ENCODE data around the gene NATD1. TPM values are rescaled to one million over a fixed set of nuclear protein-coding genes. Genes with fewer than 3 reads are reported as not detected.

NATD1 gene
- polyA plus RNA-seq, 1 donor from 2014 or later, result 0.45 TPM

DNA sequence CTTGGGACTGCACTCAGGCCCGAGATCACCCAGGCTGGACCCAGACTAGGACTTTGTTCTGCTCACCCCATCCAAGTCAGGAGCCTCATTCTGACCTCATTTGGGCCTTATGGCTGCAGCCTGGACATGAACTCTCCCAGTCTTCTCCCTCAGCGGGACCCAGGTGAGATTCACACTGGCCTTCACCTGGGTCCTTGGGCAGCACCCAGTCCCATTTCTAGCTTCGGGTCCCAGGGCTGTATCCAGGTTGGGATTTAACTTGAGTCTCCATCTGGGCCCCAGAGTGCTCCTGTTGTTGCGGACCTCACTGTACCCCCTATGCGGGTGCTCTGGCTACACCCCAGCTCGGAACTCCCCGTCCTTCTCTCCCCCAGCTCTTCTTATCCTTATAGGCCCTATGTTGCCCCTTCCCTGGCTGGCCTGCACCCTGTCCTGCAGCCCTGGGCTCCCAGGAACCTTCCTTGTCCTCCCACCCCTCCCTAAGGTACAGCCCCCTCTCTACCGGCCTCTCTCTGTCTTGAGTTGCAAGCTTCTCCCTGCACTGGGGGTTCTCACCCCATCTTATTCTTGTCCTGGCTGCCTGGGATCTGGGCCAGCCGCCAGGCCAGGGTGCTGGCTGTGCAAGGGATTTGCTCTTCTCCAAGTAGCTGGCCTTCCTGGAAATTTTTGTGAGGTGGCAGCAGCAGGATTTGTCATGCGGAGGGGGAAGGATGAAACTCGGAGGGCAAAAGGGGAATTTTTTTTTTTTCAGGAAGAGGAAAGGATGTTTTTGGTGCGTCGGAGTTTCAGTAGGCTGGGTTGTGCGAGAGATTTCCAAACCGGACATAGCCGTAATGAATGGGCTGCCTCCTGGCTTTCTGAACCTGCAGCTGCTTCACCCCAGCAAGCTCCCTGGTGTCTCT lies 32.2 kb upstream of the NATD1 start:
- no peaks in the 10 kb centered on the region for H3K27me3 Mint-ChIP-seq
- H3K27ac Mint-ChIP-seq, result peak overlapping the region; percentile 98 to 99 (median 99)
- H3K4me3 Mint-ChIP-seq, result peak overlapping the region; percentile 92 to 97 (median 94)
- H3K9me3 Mint-ChIP-seq, result no peaks in the 10 kb centered on the region
- no peaks in the 10 kb centered on the region for H3K36me3 Mint-ChIP-seq
- peaks cover 37 to 51% (median 47%) of the 10 kb centered on the region in 3 donors for H3K4me1 Mint-ChIP-seq

DNA sequence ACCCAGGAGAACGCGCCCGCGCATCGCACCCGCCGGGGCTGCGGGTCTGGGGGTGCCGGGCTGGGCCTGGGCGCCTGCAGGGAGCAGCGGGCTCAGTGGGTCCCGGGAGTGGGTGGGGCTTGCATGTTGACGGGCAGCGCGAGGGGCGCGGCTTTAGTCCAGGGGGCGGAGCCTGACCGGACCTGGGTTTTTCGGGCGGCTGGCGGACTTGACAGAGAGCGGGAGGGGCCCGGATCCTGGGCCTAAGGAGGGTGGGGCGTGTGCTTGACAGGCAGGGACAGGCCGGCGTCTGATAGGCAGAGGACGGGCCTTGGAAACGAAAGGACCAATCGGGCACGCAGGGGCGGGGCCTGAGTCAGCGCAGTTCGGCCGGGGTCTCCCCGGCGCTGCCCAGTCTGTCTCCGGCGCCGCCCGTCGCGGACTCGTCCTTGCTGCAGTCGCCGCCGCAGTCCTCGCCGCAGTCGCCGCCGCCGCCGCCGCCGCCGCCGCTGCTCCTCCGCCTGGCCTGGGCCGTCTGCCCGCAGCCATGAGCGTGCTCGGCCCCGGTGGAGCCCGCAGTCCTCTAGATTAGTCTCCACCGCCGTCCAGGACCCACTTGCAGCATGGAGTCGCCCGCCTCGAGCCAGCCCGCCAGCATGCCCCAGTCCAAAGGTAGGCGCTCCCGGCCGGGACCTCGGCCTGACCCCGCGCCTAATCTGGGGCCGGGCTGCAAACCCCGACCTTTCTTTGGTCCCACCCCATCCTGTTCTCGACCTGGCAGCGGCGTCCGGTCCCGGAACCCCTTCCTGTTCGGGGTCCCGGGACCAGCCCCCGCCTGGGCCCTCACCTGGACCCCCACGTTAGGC lies 31.3 kb upstream of the NATD1 start, which contains the start of gene MAP2K3:
MAP2K3 (plus strand) TSS at position 393 of the 845 bp plus-strand sequence; CDS start at position 603, 210 bp downstream.
- no peaks in the 10 kb centered on the region for H3K9me3 Mint-ChIP-seq
- no peaks in the 10 kb centered on the region for H3K36me3 Mint-ChIP-seq
- no peaks in the 10 kb centered on the region for H3K27me3 Mint-ChIP-seq
- H3K4me3 Mint-ChIP-seq, result peak within 1 kb of the TSS; percentile 92 to 97 (median 94)
- peaks cover 37 to 54% (median 53%) of the 10 kb centered on the region in 3 donors for H3K4me1 Mint-ChIP-seq
- peak within 1 kb of the TSS; percentile 98 to 99 (median 99) for H3K27ac Mint-ChIP-seq

DNA sequence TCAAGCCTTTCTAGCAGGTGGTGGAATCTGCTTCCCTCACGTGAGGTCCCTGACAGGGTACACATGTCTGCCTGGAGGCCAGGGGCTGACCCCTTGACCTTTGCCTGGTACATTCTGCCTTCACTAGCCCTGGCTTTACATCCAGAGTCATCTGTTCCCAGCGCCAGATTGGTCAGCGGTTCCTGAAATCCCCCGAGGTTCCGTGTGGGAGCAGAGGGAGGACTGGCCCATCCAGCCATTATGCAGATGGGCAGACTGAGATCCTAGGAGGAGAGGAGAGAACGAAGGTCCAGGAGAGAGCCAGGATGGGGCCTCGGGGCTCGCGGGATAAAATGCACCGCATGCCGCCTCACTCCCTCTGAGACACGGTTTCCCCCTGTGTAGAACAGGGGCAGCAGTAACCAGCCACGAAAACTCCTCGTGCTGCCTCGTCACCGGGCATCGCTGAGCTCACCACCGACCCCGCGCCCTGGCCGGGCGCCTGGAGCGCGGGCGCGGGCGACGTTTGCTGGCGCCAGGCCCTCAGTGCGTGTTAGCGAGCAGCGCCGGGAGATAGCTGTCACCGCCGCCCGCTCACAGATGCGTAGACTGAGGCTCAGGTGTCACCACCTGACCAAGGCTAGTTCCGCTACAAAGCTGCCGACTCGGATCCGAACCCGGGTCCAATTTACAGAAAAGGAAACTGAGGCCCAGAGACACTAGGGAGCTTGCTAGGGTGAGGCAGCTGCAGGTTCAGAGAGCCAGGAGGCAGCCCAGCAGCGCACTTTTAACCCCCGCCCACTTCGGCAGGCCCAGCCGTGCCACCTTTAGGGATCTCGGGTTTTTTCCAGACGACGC lies 30.5 kb upstream of the NATD1 start:
- Mint-ChIP-seq H3K9me3 (no peaks in the 10 kb centered on the region), H3K4me1 (peaks cover 35 to 56% (median 51%) of the 10 kb centered on the region in 3 donors), H3K4me3 (peak overlapping the region; percentile 92 to 97 (median 94)), H3K36me3 (no peaks in the 10 kb centered on the region), H3K27me3 (no peaks in the 10 kb centered on the region), H3K27ac (peak overlapping the region in 2 of 3 donors; percentile 98 to 99)

- Mint-ChIP-seq H3K27me3 (no peaks in the 10 kb centered on the region), H3K27ac (peak overlapping the region in 2 of 3 donors; percentile 8 to 33), H3K36me3 (no peaks in the 10 kb centered on the region), H3K4me3 (peak overlapping the region; percentile 81 to 94 (median 90)), H3K4me1 (peaks cover 29 to 54% (median 50%) of the 10 kb centered on the region in 3 donors), H3K9me3 (no peaks in the 10 kb centered on the region)
Observed at GRCh38 chr17:21282850-21283249, 29.6 kb upstream of the NATD1 start.

DNA sequence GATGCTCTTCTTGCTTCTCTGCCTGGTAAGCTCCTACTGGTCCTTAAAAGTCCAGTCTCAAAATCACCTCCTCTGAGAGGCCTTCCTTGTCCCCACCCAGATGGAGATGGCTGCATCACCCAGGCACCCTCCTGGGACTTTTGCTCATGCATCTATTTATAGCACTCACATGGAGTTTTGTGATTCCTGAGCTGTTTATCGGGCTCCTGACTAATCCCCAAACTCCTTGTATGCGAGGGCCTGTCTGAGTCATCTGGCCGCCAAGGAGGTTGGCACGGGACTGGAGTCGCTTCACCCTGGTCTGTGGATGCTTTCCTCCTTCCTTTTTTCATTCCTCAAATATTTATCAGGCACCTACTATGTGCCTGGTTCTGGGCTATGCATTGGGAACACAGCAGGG lies 29.0 kb upstream of the NATD1 start:
- Mint-ChIP-seq H3K4me1 (peaks cover 23 to 50% (median 45%) of the 10 kb centered on the region in 3 donors), H3K27ac (peak overlapping the region in 1 of 3 donors; percentile 8), H3K36me3 (no peaks in the 10 kb centered on the region), H3K27me3 (no peaks in the 10 kb centered on the region), H3K4me3 (peak overlapping the region in 2 of 4 donors; percentile 89 to 94), H3K9me3 (no peaks in the 10 kb centered on the region)

- Mint-ChIP-seq H3K27ac (peak overlapping the region in 2 of 3 donors; percentile 3 to 95), H3K27me3 (no peaks in the 10 kb centered on the region), H3K9me3 (no peaks in the 10 kb centered on the region), H3K4me3 (peak overlapping the region; percentile 23 to 73 (median 40)), H3K4me1 (peaks cover 18 to 45% (median 36%) of the 10 kb centered on the region in 3 donors), H3K36me3 (no peaks in the 10 kb centered on the region)
Observed at GRCh38 chr17:21280081-21280518, 26.9 kb upstream of the NATD1 start.

- no peaks in the 10 kb centered on the region for H3K36me3 Mint-ChIP-seq
- peak overlapping the region; percentile 27 to 73 (median 54) for H3K4me3 Mint-ChIP-seq
Observed at GRCh38 chr17:21279582-21279981, 26.4 kb upstream of the NATD1 start.

GRCh38 chr17:21279198-21279535 lies 26.0 kb upstream of the NATD1 start:
- Mint-ChIP-seq H3K27ac (no peak overlapping the region), H3K9me3 (no peaks in the 10 kb centered on the region), H3K27me3 (no peaks in the 10 kb centered on the region), H3K4me3 (peak overlapping the region in 1 of 4 donors; percentile 57), H3K4me1 (peaks cover 14 to 48% (median 39%) of the 10 kb centered on the region in 3 donors), H3K36me3 (no peaks in the 10 kb centered on the region)

More at GRCh38 chr17:21279582-21279981, 26.4 kb upstream of the NATD1 start:
- Mint-ChIP-seq H3K9me3 (no peaks in the 10 kb centered on the region), H3K4me1 (peaks cover 18 to 48% (median 39%) of the 10 kb centered on the region in 3 donors), H3K27me3 (no peaks in the 10 kb centered on the region), H3K27ac (peak overlapping the region in 2 of 3 donors; percentile 3 to 95)

GRCh38 chr17:21278450-21279197 lies 25.4 kb upstream of the NATD1 start:
- Mint-ChIP-seq H3K9me3 (no peaks in the 10 kb centered on the region), H3K36me3 (no peaks in the 10 kb centered on the region), H3K4me1 (peaks cover 14 to 48% (median 39%) of the 10 kb centered on the region in 3 donors), H3K4me3 (peak overlapping the region in 3 of 4 donors; percentile 30 to 59 (median 39)), H3K27me3 (no peaks in the 10 kb centered on the region), H3K27ac (peak overlapping the region; percentile 47 to 65 (median 57))

DNA sequence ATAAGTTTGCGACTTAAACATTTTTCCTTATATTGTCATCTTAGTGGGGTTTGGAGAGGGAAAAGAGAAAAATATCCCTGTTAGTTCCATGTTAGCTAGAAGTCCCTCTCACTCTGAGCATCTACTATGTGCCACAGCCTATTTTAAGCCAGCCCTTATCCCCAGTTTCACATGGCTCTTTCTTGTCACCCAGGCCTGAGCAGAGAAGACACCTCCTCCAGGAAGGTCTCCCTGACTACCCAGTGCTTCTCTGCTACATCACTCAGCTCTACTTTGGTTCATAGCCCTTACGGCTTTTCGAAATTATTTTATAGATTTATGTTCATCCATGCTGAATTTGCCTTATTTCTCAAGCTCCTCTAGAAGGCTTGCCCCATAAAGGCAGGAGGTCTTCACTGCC lies 24.1 kb upstream of the NATD1 start:
- Mint-ChIP-seq H3K4me1 (peaks cover 14 to 44% (median 32%) of the 10 kb centered on the region in 3 donors), H3K4me3 (peak overlapping the region in 2 of 4 donors; percentile 37 to 81), H3K9me3 (no peaks in the 10 kb centered on the region), H3K27me3 (no peaks in the 10 kb centered on the region), H3K27ac (no peak overlapping the region), H3K36me3 (no peaks in the 10 kb centered on the region)

DNA sequence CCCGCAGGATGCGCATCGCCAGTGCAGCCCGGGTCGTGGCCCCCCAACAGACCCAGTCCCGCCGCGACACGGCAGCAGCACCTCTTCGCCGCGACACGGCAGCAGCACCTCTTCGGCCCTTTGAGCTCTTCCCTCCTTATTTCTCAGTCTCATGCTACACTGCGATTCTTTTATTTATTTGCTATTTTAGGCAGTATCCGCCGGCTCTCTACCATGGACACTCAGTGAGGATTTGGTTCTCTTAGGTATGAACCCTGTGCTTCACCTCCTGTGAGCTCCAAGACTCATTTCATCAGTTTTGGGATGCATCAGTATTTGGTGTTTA lies 23.0 kb upstream of the NATD1 start:
- peak overlapping the region; percentile 5 to 96 (median 95) for H3K27ac Mint-ChIP-seq
- H3K36me3 Mint-ChIP-seq, result no peaks in the 10 kb centered on the region
- H3K4me1 Mint-ChIP-seq, result peaks cover 11 to 36% (median 25%) of the 10 kb centered on the region in 3 donors
- peak overlapping the region; percentile 81 to 98 (median 89) for H3K4me3 Mint-ChIP-seq
- H3K9me3 Mint-ChIP-seq, result no peaks in the 10 kb centered on the region
- no peaks in the 10 kb centered on the region for H3K27me3 Mint-ChIP-seq

DNA sequence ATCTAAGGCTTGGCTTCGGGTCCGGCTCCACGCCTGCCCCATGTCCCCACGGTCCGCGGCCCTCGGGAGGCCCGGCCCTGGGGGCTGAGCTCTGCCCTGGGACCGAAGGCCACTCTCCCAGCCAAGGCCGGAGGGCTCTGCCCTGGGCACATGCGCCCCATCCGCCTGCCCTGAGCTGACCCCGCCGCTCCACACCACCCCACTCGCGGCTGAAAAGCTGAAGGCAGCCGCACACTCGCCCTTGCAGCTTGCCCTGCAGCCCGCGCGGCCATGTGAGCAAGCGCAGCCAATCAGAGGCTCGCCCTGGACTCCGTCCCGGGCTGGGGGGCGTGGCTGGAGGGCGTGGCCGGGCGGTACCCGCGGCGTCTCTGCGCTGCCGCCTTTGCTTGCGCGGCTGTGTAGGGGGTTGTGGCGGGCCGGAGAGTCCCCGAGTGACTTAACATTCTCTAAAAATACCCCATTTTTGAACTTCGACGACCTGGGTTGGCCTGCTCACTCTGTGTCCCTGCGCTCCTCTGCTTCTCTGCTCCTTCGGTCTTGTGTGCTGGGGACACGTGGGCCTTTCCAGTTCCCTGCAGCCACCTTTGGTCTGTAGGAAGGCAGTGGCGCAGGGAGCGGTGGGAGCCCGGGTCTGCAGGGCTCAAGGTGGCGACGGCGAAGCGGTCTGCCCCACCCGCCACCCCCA lies 22.5 kb upstream of the NATD1 start:
- Mint-ChIP-seq H3K9me3 (no peaks in the 10 kb centered on the region), H3K4me3 (peak overlapping the region; percentile 81 to 98 (median 89)), H3K36me3 (no peaks in the 10 kb centered on the region), H3K4me1 (peaks cover 8 to 31% (median 20%) of the 10 kb centered on the region in 3 donors), H3K27me3 (no peaks in the 10 kb centered on the region), H3K27ac (peak overlapping the region; percentile 5 to 96 (median 95))

GRCh38 chr17:21275047-21275578 lies 21.9 kb upstream of the NATD1 start:
- H3K4me1 Mint-ChIP-seq, result peaks cover 8 to 29% (median 17%) of the 10 kb centered on the region in 3 donors
- peak overlapping the region; percentile 81 to 98 (median 89) for H3K4me3 Mint-ChIP-seq
- no peaks in the 10 kb centered on the region for H3K36me3 Mint-ChIP-seq
- peak overlapping the region in 2 of 3 donors; percentile 18 to 22 for H3K27ac Mint-ChIP-seq
- H3K27me3 Mint-ChIP-seq, result no peaks in the 10 kb centered on the region
- no peaks in the 10 kb centered on the region for H3K9me3 Mint-ChIP-seq

All from IgD-negative memory B cell (primary cell).